HepG2 (cell line): ENCODE results near the gene PTAR1. TPM values are rescaled to one million over a fixed set of nuclear protein-coding genes. Genes with fewer than 3 reads are reported as not detected.

Source experiments
- ATAC-seq: fragments of 200-7000 bp; cut with Tn5 transposase; 3 replicates; pipeline ENCODE4 v1.9.1; 2020; ENCODE audit warnings: mild to moderate bottlenecking, moderate library complexity
- BruUV-seq: library from RNA; stranded (reverse); fragments of 400-500 nt; replicated peaks from 2 replicates; lab custom pipeline; 2021; lab: Mats Ljungman, UMichigan
- CTCF ChIA-PET: fragments of 300-600 bp; formaldehyde crosslinking; extraction: SDS; loops from one replicate; lab custom pipeline; 2021; ENCODE audit warnings: low total read pairs, inconsistent platforms, low intra/inter-chr PET ratio; lab: Yijun Ruan, JAX
- POLR2A ChIA-PET: fragments of 350-600 bp; sonication (Branson Sonifier 250); formaldehyde crosslinking; loops from one replicate; lab custom pipeline; 2020; ENCODE audit warnings: antibody characterized with exemption, inconsistent platforms; lab: Yijun Ruan, JAX
- DNase-seq: peaks from one replicate; pipeline ENCODE4 v3.0.0-alpha.2; 2015; ENCODE audit warnings: low spot score
- FAIRE-seq: peaks from 3 replicates; lab custom pipeline; 2011; peaks lifted over from hg19 to GRCh38; lab: Jason Lieb, UNC
- H2AFZ ChIP-seq: one replicate; pipeline ENCODE4 v1.6.1; 2011; ENCODE audit warnings: low read length, inconsistent platforms
- H3K27ac ChIP-seq: fragments of 300-600 bp; 3 replicates; pipeline ENCODE4 v1.8.0; 2011; ENCODE audit warnings: mixed run types, mild to moderate bottlenecking, mixed read lengths, low read length, inconsistent platforms; ENCODE audit not compliant: insufficient read depth; ENCODE audit errors: extremely low read length
- H3K27me3 ChIP-seq, 2 experiments: fragments of 200-600 bp in 1 of 2; 2 replicates in 1 of 2; 3 replicates in 1 of 2; pipeline versions ENCODE4 v1.6.0 to v1.8.0; 2011; ENCODE audit warnings: low read length in 2 of 2, mild to moderate bottlenecking in 2 of 2, moderate library complexity in 2 of 2, inconsistent platforms in 1 of 2; ENCODE audit not compliant: insufficient read depth in 2 of 2, control insufficient read depth in 1 of 2
- H3K36me3 ChIP-seq, 2 experiments: fragments of 200-600 bp in 1 of 2; replicated peaks in 1 of 2; 2 replicates in 1 of 2; 3 replicates in 1 of 2; pipeline versions ENCODE4 v1.5.1 to v1.8.0; 2011; ENCODE audit warnings: low read length in 2 of 2, inconsistent platforms in 1 of 2; ENCODE audit not compliant: insufficient read depth in 2 of 2, control insufficient read depth in 1 of 2
- H3K4me1 ChIP-seq: 2 replicates; pipeline ENCODE4 v1.5.1; 2012; ENCODE audit warnings: low read length, inconsistent platforms; ENCODE audit not compliant: insufficient read depth
- H3K4me2 ChIP-seq: 2 replicates; pipeline ENCODE4 v1.6.0; 2011; ENCODE audit warnings: low read depth, low read length, inconsistent platforms
- H3K4me3 ChIP-seq, 3 experiments: fragments of 200-600 bp in 1 of 3; sonication (generic), shearing (Covaris generic) in 1 of 3; replicated peaks in 1 of 3; 2 replicates each; pipeline ENCODE4 v1.5.1; 2011 to 2016; ENCODE audit warnings: low read length in 3 of 3, inconsistent platforms in 2 of 3, low read depth in 2 of 3, mild to moderate bottlenecking in 2 of 3, control low read depth in 1 of 3, mixed read lengths in 1 of 3; ENCODE audit not compliant: insufficient read depth in 1 of 3
- H3K79me2 ChIP-seq: one replicate; pipeline ENCODE4 v1.6.1; 2011; ENCODE audit warnings: low read length, inconsistent platforms; ENCODE audit not compliant: insufficient read depth
- H3K9ac ChIP-seq: 2 replicates; pipeline ENCODE4 v1.6.0; 2011; ENCODE audit warnings: mild to moderate bottlenecking, low read depth, low read length, inconsistent platforms; ENCODE audit not compliant: insufficient read depth
- H3K9me3 ChIP-seq: 2 replicates; pipeline ENCODE4 v1.5.1; 2012; ENCODE audit warnings: mild to moderate bottlenecking, low read length
- H4K20me1 ChIP-seq: 2 replicates; pipeline ENCODE4 v1.6.0; 2011; ENCODE audit warnings: inconsistent platforms, mild to moderate bottlenecking, low read length, moderate library complexity; ENCODE audit not compliant: insufficient read depth
- ATF2 ChIP-seq: sonication (generic); formaldehyde crosslinking; IDR thresholded peaks from 2 replicates; pipeline ENCODE4 v1.4.0; 2020; ENCODE audit warnings: missing genetic modification reagents
- ATF7 ChIP-seq, 2 experiments: fragments of 450-650 bp in 1 of 2; sonication (generic) in 1 of 2; formaldehyde crosslinking in 1 of 2; IDR thresholded peaks; 2 replicates each; pipeline versions ENCODE4 v1.4.0 to v1.6.1; 2016 to 2020; ENCODE audit warnings: antibody characterized with exemption in 1 of 2, mild to moderate bottlenecking in 1 of 2, missing genetic modification reagents in 1 of 2
- CTCF ChIP-seq: sonication (generic); formaldehyde crosslinking; IDR thresholded peaks from 2 replicates; pipeline ENCODE4 v1.5.0; 2020; ENCODE audit warnings: mild to moderate bottlenecking, missing genetic modification reagents, moderate library complexity
- FOXJ3 ChIP-seq: sonication (generic); formaldehyde crosslinking; IDR thresholded peaks from 2 replicates; pipeline ENCODE4 v1.4.0; 2020; ENCODE audit warnings: missing genetic modification reagents, mild to moderate bottlenecking, borderline replicate concordance
- GATAD2A ChIP-seq: IDR thresholded peaks from 2 replicates; pipeline ENCODE4 v1.6.1; 2016
- NFATC3 ChIP-seq: sonication (generic); formaldehyde crosslinking; IDR thresholded peaks from 2 replicates; pipeline ENCODE4 v1.5.1; 2020; ENCODE audit warnings: mild to moderate bottlenecking, missing genetic modification reagents
- NFE2L1 ChIP-seq: sonication (generic); formaldehyde crosslinking; IDR thresholded peaks from 2 replicates; pipeline ENCODE4 v1.4.0; 2020; ENCODE audit warnings: missing genetic modification reagents, mild to moderate bottlenecking, borderline replicate concordance
- PRDM10 ChIP-seq: sonication (generic); formaldehyde crosslinking; IDR thresholded peaks from 2 replicates; pipeline ENCODE4 v1.4.0; 2020; ENCODE audit warnings: low read depth, missing genetic modification reagents
- PREB ChIP-seq: sonication (generic); formaldehyde crosslinking; IDR thresholded peaks from 2 replicates; pipeline ENCODE4 v1.4.0; 2020; ENCODE audit warnings: missing genetic modification reagents
- ZFP90 ChIP-seq: sonication (generic); formaldehyde crosslinking; IDR thresholded peaks from 2 replicates; pipeline ENCODE4 v1.8.0; 2022; ENCODE audit warnings: missing genetic modification reagents, mild to moderate bottlenecking, inconsistent platforms, borderline replicate concordance
- ZFYVE20 ChIP-seq: sonication (generic); formaldehyde crosslinking; IDR thresholded peaks from 2 replicates; pipeline ENCODE4 v1.8.0; 2023; ENCODE audit warnings: low read depth, mild to moderate bottlenecking, moderate library complexity, missing genetic modification reagents, borderline replicate concordance
- ZNF367 ChIP-seq: sonication (generic); formaldehyde crosslinking; IDR thresholded peaks from 2 replicates; pipeline ENCODE4 v1.4.0; 2020; ENCODE audit warnings: missing genetic modification reagents, borderline replicate concordance
- ZNF569 ChIP-seq: sonication (generic); formaldehyde crosslinking; IDR thresholded peaks from 2 replicates; pipeline ENCODE4 v1.5.0; 2020; ENCODE audit warnings: mild to moderate bottlenecking, missing genetic modification reagents, moderate library complexity, borderline replicate concordance
- WGBS: methylation state at CpG from one replicate; pipeline ENCODE4 v1.1.6; 2017; ENCODE audit warnings: low lambda C conversion rate; 5-methylcytosine and 5-hydroxymethylcytosine counted together
- in situ Hi-C: cut with HindIII; loops from 2 replicates; pipeline ENCODE4 v1.10.0; 2017; ENCODE audit warnings: low pct_unique_long_range_greater_than_20kb; ENCODE audit not compliant: extremely low pct_ligation_motif_present
- intact Hi-C: fragments of 100-400 bp; cut with micrococcal nuclease; formaldehyde crosslinking; loops from one replicate; pipeline ENCODE4 v1.10.0; 2022; ENCODE audit not compliant: unreplicated experiment
- polyA plus RNA-seq, 8 experiments: library from polyadenylated mRNA; depleted of rRNA in 3 of 8; stranded (reverse) in 7 of 8; unstranded in 1 of 8; fragments of >200 nt; fragmentation: Illumina TruSeq in 4 of 8; extraction: Trizol in 4 of 8; gene quantifications; 2 replicates each; pipeline versions ENCODE4 v1.2.1 to v1.2.3, GENCODE V29; 2011 to 2016; ENCODE audit warnings: low read depth in 4 of 8, missing spikeins in 1 of 8, mixed read lengths in 1 of 8; ENCODE audit not compliant: insufficient read depth in 1 of 8
- total RNA-seq, 5 experiments: library from RNA; depleted of rRNA; stranded (reverse); fragments of >200 nt; fragmentation: Illumina TruSeq; extraction: Trizol; gene quantifications; 2 replicates each; pipeline ENCODE4 v1.2.3, GENCODE V29; 2016; ENCODE audit warnings: low read depth in 1 of 5

The PTAR1 gene
- total and polyA plus RNA-seq, 2 of the 13 experiments (the other 11 are each of a cell fraction or from before 2014, with no cell fraction given) = 26.5 to 42.1 TPM

GRCh38 chr9:69744688-69745380 is 15.0 kb downstream of the PTAR1 start:
- Histone ChIP-seq H2AFZ (no peak overlapping the region), H3K4me2 (no peak overlapping the region), H3K27ac (no peak overlapping the region), H3K36me3 (peaks cover 2 to 50% of the 10 kb centered on the region in 2 experiments; a peak in 3 of 5 replicates), H3K4me3 (no peak overlapping the region), H3K4me1 (peaks cover 50% of the 10 kb centered on the region), H4K20me1 (no peaks in the 10 kb centered on the region; the same call in 1 of the 2 replicates), H3K27me3 (no peaks in the 10 kb centered on the region), H3K9me3 (no peaks in the 10 kb centered on the region), H3K9ac (no peak overlapping the region), H3K79me2 (peaks cover 43% of the 10 kb centered on the region)
- in situ Hi-C loops = no loop called here
- ChIA-PET CTCF (interaction anchor here (1.4 kb wide), 1 partner anchor 133 kb away, joined by 4 read pairs; no protein-coding TSS in a partner anchor), POLR2A (no interaction called here)
- intact Hi-C loops = loop anchor here (2.0 to 10.0 kb wide), 3 partner anchors 73 to 320 kb away; partner anchors contain the start of gene APBA1
- DNase-seq (no peak), ATAC-seq (no peak), FAIRE-seq (no peak)
- WGBS = 98% methylated on average over 4 of the region's 4 CpGs
- BruUV-seq = no TSS peak
- TF ChIP-seq CTCF (CRISPR knock-in tag) (no peak), ZNF367 (no peak), NFATC3 (CRISPR knock-in tag) (no peak), ZNF569 (CRISPR knock-in tag) (no peak), ATF7 (IDR thresholded peaks at IDR 0.05) (no peak), ATF7 (CRISPR knock-in tag; IDR thresholded peaks at IDR 0.05) (no peak), ATF2 (CRISPR knock-in tag) (no peak), GATAD2A (CRISPR knock-in tag) (no peak), NFE2L1 (no peak), ZFYVE20 (CRISPR knock-in tag) (no peak), PRDM10 (CRISPR knock-in tag) (no peak), FOXJ3 (CRISPR knock-in tag) (no peak), ZFP90 (no peak), PREB (CRISPR knock-in tag) (no peak)
